Hepatocyte (in vitro differentiated cells): ENCODE data around the gene E2F1. TPM values are rescaled to one million over a fixed set of nuclear protein-coding genes. Genes with fewer than 3 reads are reported as not detected.

ENCODE experiments used
- DNase-seq: peaks from one replicate; pipeline ENCODE4 v3.0.0-alpha.2; 2016; ENCODE audit warnings: low spot score
- H2AFZ ChIP-seq: fragments of 200-600 bp; sonication (generic); 2 replicates; pipeline ENCODE4 v1.6.0; 2016; ENCODE audit warnings: antibody characterized with exemption, mild to moderate bottlenecking
- H3K27ac ChIP-seq: fragments of 200-600 bp; sonication (generic); 2 replicates; pipeline ENCODE4 v1.5.1; 2016; ENCODE audit warnings: mild to moderate bottlenecking
- H3K27me3 ChIP-seq: fragments of 200-600 bp; sonication (generic); 2 replicates; pipeline ENCODE4 v1.6.1; 2016
- H3K36me3 ChIP-seq: fragments of 200-600 bp; sonication (generic); replicated peaks from 2 replicates; pipeline ENCODE4 v1.5.1; 2016; ENCODE audit warnings: low read depth; ENCODE audit not compliant: insufficient read depth
- H3K4me1 ChIP-seq: fragments of 200-600 bp; sonication (generic); 2 replicates; pipeline ENCODE4 v1.5.1; 2016; ENCODE audit warnings: mild to moderate bottlenecking, moderate library complexity; ENCODE audit not compliant: insufficient read depth
- H3K4me2 ChIP-seq: fragments of 200-600 bp; sonication (generic); 2 replicates; pipeline ENCODE4 v1.6.0; 2016
- H3K4me3 ChIP-seq: fragments of 200-600 bp; sonication (generic); 2 replicates; pipeline ENCODE4 v1.5.1; 2016; ENCODE audit warnings: mild to moderate bottlenecking
- H3K79me2 ChIP-seq: fragments of 200-600 bp; sonication (generic); 2 replicates; pipeline ENCODE4 v1.6.0; 2017; ENCODE audit warnings: mild to moderate bottlenecking
- H3K9me2 ChIP-seq: fragments of 200-600 bp; sonication (generic); replicated peaks from 2 replicates; pipeline ENCODE4 v1.6.0; 2017; ENCODE audit warnings: mild to moderate bottlenecking; ENCODE audit not compliant: insufficient read depth
- H3K9me3 ChIP-seq: fragments of 200-600 bp; sonication (generic); 2 replicates; pipeline ENCODE4 v1.5.1; 2016; ENCODE audit warnings: low read depth, mild to moderate bottlenecking
- H4K20me1 ChIP-seq: fragments of 200-600 bp; sonication (generic); 2 replicates; pipeline ENCODE4 v1.6.0; 2016; ENCODE audit warnings: mild to moderate bottlenecking; ENCODE audit not compliant: insufficient read depth, poor library complexity, severe bottlenecking
- EZH2 ChIP-seq: fragments of 200-600 bp; sonication (generic); IDR thresholded peaks from 2 replicates; pipeline ENCODE4 v1.6.1; 2016; ENCODE audit warnings: antibody characterized with exemption, mild to moderate bottlenecking, borderline replicate concordance
- EZH2phosphoT487 ChIP-seq: fragments of 200-600 bp; sonication (generic); IDR thresholded peaks from one replicate; pipeline ENCODE4 v1.6.1; 2018; ENCODE audit warnings: antibody characterized with exemption, mild to moderate bottlenecking, low read depth, moderate library complexity; ENCODE audit not compliant: unreplicated experiment, severe bottlenecking
- WGBS: methylation state at CpG from one replicate; pipeline ENCODE4 v1.1.6; 2016; ENCODE audit warnings: low lambda C conversion rate; ENCODE audit errors: missing lambda C conversion rate; 5-methylcytosine and 5-hydroxymethylcytosine counted together
- polyA plus RNA-seq: library from polyadenylated mRNA; unstranded; fragments of >200 nt; fragmentation: Nextera tagmentation; extraction: Ambion mirVana; gene quantifications from 2 replicates; pipeline ENCODE4 v1.2.1, GENCODE V29; 2016
- total RNA-seq: library from RNA; depleted of rRNA; stranded (reverse); fragments of >200 nt; gene quantifications from 2 replicates; pipeline ENCODE4 v1.2.3, GENCODE V29; 2014
- TF ChIP-seq, protein P1 (sequence below): fragments of 200-600 bp; sonication (generic); IDR thresholded peaks from 2 replicates; pipeline ENCODE4 v1.5.1; 2016; ENCODE audit warnings: antibody characterized with exemption, mild to moderate bottlenecking; ENCODE audit not compliant: poor library complexity

The E2F1 gene
- total and polyA plus RNA-seq, 2 experiments from 2014 or later: 9.1 to 11.8 TPM

DNA sequence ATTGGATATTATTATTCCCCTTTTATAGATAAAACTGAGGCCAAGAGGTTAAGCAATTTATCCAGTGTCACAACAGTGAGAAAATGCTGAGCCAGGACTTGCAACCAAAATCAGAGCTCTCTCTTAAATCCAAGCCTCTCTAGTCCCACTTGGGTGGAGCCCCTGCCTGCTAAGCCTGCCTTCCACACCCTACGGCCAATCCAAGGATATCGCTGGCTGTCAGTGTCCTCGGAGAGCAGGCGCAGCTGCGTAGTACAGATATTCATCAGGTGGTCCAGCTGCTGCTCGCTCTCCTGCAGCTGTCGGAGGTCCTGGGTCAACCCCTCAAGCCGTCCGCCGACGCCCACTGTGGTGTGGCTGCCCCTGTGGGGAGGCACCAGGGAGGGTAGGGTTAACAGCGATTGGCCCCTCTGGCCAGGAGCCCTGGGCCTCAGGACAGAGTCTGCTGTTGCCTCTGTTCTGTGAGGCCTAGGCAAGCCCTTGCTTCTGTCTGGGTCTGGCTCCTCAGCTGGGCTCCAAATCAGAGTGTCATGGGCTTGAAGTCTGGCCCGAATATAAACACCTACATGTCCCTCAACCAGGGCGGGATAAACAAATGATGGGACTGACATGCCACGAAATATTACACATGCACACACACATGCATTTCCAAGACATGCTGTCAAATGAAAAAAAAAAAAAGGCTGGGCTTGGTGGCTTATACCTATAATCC lies 8.0 kb downstream of the E2F1 start:
- H3K9me2 ChIP-seq: no peaks in the 10 kb centered on the region
- H3K4me1 ChIP-seq: peaks cover 22% of the 10 kb centered on the region
- H3K27me3 ChIP-seq: no peaks in the 10 kb centered on the region
- no peaks in the 10 kb centered on the region for H4K20me1 ChIP-seq
- H3K4me2 ChIP-seq: no peak overlapping the region
- H3K4me3 ChIP-seq: no peak overlapping the region
- no peaks in the 10 kb centered on the region for H3K9me3 ChIP-seq
- 94% methylated on average over 15 of the region's 15 CpGs for WGBS
- H3K27ac ChIP-seq: no peak overlapping the region
- no peak for DNase-seq
- H3K79me2 ChIP-seq: peaks cover 20% of the 10 kb centered on the region
- H3K36me3 ChIP-seq: no peaks in the 10 kb centered on the region
- no peak overlapping the region for H2AFZ ChIP-seq
- TF ChIP-seq EZH2phosphoT487: no peak
- TF ChIP-seq EZH2: no peak
- TF ChIP-seq, protein P1, sequence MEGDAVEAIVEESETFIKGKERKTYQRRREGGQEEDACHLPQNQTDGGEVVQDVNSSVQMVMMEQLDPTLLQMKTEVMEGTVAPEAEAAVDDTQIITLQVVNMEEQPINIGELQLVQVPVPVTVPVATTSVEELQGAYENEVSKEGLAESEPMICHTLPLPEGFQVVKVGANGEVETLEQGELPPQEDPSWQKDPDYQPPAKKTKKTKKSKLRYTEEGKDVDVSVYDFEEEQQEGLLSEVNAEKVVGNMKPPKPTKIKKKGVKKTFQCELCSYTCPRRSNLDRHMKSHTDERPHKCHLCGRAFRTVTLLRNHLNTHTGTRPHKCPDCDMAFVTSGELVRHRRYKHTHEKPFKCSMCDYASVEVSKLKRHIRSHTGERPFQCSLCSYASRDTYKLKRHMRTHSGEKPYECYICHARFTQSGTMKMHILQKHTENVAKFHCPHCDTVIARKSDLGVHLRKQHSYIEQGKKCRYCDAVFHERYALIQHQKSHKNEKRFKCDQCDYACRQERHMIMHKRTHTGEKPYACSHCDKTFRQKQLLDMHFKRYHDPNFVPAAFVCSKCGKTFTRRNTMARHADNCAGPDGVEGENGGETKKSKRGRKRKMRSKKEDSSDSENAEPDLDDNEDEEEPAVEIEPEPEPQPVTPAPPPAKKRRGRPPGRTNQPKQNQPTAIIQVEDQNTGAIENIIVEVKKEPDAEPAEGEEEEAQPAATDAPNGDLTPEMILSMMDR: no peak

DNA sequence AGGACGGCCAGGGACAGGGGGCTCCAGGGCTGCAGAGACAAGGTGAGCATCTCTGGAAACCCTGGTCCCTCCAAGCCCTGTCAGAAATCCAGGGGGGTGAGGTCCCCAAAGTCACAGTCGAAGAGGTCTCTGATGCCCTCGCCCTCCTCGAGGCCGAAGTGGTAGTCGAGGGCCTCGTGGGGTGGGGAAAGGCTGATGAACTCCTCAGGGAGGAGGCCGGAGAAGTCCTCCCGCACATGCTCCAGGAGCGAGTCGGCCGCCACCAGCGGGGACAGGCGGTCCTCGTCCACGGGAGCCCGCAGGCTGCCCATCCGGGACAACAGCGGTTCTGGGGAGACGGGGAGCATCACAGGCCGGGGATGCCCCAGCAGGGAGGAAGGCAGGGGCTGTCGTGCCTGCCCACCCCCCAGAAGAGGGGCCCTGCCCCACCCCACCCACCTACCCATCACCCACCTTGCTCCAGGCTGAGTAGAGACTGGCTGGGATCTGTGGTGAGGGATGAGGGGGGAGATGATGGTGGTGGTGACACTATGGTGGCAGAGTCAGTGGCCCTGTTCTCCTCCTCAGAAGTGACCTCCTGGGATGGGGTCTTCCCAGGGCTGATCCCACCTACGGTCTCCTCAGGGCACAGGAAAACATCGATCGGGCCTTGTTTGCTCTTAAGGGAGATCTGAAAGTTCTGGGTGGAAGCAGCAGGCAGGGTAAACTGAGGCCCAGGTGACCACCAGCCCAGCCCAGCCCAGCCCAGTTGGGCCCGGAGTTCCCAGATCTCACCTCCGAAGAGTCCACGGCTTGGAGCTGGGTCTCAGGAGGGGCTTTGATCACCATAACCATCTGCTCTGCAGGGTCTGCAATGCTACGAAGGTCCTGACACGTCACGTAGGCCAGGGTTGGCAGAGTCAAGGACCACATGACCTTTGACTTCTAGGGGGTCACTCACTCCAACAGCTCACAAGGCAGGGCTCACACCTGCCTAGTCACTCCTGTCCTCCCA lies 9.2 kb downstream of the E2F1 start:
- Histone ChIP-seq H3K4me2 (no peak overlapping the region), H3K9me2 (no peaks in the 10 kb centered on the region), H4K20me1 (no peaks in the 10 kb centered on the region), H3K79me2 (peaks cover 21% of the 10 kb centered on the region), H2AFZ (no peak overlapping the region), H3K4me3 (no peak overlapping the region), H3K27me3 (no peaks in the 10 kb centered on the region), H3K4me1 (peaks cover 32% of the 10 kb centered on the region), H3K36me3 (no peaks in the 10 kb centered on the region), H3K9me3 (no peaks in the 10 kb centered on the region), H3K27ac (no peak overlapping the region)
- DNase-seq: no peak
- WGBS: 96% methylated on average over 30 of the region's 31 CpGs
- TF ChIP-seq EZH2phosphoT487 (no peak), EZH2 (no peak)
- TF ChIP-seq, protein P1: no peak

DNA sequence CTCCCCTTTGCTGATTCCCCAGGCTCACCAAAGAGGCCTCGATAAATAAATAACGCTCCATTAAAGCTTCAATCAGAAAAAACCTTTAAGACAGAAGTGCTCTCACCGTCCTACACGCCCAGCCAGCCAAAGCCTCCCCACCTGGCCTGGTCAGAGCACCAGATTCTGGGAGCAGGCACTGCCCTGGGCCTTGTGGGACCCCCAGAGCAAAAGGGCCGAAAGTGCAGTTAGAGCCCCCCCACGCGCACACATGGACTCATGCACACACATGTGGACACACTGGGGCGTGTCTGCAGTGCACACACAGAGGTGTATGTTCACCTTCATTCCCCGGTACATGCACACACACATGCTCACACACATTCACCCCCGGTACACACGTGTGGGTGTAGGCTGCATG lies 10.1 kb downstream of the E2F1 start:
- TF ChIP-seq, protein P1: no peak
- TF ChIP-seq EZH2: no peak
- TF ChIP-seq EZH2phosphoT487: no peak
- no peak overlapping the region for H3K4me3 ChIP-seq
- WGBS: 92% methylated on average over 11 of the region's 11 CpGs
- H3K4me2 ChIP-seq: no peak overlapping the region
- H3K4me1 ChIP-seq: peaks cover 32% of the 10 kb centered on the region
- no peaks in the 10 kb centered on the region for H3K9me2 ChIP-seq
- H3K9me3 ChIP-seq: no peaks in the 10 kb centered on the region
- H3K27me3 ChIP-seq: no peaks in the 10 kb centered on the region
- peaks cover 22% of the 10 kb centered on the region for H3K79me2 ChIP-seq
- H3K27ac ChIP-seq: peak overlapping the region; percentile 88
- DNase-seq: no peak
- H2AFZ ChIP-seq: no peak overlapping the region
- H4K20me1 ChIP-seq: no peaks in the 10 kb centered on the region
- H3K36me3 ChIP-seq: no peaks in the 10 kb centered on the region
